ENCODE data around the gene MARVELD3. TPM values are rescaled to one million over a fixed set of nuclear protein-coding genes. Genes with fewer than 3 reads are reported as not detected.

MARVELD3 gene
- total and polyA plus RNA-seq, 10 donors = 0.02 to 0.76 (median 0.10) TPM; not detected in 4

DNA sequence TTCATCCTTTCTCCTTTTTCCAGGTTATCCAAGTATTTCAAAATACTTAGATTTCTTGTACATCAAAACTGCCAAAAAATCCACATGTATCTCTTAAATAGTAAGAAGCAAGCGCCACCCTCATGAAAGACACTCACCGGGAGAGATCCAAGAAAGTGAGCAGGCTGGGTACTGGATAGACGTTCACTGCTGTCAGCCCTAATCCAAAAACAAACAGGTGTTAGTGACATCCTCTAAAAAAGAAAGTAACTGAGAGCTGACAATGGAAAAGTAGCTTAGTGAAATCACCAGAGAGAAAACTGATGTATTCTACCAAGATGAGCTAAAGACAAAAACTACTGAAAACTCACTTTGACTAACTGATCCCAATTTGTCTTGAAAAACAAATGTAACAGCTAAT is 46.1 kb downstream of the MARVELD3 start:
- Histone ChIP-seq H3K27me3 (replicated peaks in 1 of 7) (no peaks in the 10 kb centered on the region), H3K27ac (no peak overlapping the region), H3K36me3 (peaks cover 0 to 98% (median 58%) of the 10 kb centered on the region in 6 donors), H3K4me3 (no peak overlapping the region), H3K4me1 (no peaks in the 10 kb centered on the region), H3K9me3 (no peaks in the 10 kb centered on the region)
- DNase-seq = no peak
- TF ChIP-seq POLR2A (IDR thresholded peaks at IDR 0.05) (no peak), POLR2AphosphoS5 (IDR thresholded peaks at IDR 0.05) (no peak)
- TF ChIP-seq, protein P1, sequence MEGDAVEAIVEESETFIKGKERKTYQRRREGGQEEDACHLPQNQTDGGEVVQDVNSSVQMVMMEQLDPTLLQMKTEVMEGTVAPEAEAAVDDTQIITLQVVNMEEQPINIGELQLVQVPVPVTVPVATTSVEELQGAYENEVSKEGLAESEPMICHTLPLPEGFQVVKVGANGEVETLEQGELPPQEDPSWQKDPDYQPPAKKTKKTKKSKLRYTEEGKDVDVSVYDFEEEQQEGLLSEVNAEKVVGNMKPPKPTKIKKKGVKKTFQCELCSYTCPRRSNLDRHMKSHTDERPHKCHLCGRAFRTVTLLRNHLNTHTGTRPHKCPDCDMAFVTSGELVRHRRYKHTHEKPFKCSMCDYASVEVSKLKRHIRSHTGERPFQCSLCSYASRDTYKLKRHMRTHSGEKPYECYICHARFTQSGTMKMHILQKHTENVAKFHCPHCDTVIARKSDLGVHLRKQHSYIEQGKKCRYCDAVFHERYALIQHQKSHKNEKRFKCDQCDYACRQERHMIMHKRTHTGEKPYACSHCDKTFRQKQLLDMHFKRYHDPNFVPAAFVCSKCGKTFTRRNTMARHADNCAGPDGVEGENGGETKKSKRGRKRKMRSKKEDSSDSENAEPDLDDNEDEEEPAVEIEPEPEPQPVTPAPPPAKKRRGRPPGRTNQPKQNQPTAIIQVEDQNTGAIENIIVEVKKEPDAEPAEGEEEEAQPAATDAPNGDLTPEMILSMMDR (IDR thresholded peaks at IDR 0.05 in 8 of 11, conservative IDR thresholded peaks at IDR 0.05 in 3 of 11) = no peak
- intact Hi-C loops (cut with DNase I; ENCODE audit: low total_unique reads) = no loop called here
- 90 to 95% (median 94%) methylated on average over 3 of the region's 3 CpGs for WGBS, 5 donors

DNA sequence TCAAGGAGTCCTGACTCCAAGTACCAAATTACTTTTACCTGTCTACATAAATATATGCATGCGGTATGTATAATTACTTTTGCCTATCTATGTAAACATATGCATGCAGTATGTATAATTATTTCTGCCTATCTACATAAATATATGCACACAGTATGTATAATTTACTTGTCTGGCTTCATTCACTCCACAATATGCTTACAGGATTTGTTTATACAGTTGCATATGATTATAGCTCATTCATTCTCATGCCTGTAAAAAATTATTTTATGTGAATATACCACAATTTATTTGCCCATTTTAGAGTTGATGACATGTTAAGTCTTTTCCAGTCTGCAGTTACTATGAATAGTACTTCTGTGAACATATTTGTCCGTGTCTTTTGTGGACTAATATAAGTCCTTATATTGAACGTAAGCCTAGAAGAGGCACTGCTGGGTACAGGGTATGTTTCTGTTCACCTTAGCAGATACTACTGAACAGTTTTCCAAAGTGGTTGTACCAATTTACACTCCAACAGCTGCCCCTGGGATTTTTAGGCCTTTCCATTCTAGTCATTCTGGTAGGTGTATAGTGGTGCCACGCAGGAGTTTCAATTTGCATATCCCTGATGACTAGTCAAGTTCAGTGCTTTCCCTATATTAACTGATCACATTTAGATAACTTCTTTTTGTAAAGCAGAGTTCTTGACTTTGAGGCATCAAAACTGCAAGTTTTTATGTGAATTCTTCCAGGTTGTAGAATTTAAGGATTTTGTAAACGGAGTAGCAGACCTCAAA is 47.0 kb downstream of the MARVELD3 start:
- intact Hi-C loops (cut with DNase I; ENCODE audit: low total_unique reads) = no loop called here
- WGBS, 5 donors = 89 to 96% (median 94%) methylated on average over 5 of the region's 5 CpGs
- peaks cover 0 to 96% (median 53%) of the 10 kb centered on the region in 6 donors for H3K36me3 ChIP-seq

DNA sequence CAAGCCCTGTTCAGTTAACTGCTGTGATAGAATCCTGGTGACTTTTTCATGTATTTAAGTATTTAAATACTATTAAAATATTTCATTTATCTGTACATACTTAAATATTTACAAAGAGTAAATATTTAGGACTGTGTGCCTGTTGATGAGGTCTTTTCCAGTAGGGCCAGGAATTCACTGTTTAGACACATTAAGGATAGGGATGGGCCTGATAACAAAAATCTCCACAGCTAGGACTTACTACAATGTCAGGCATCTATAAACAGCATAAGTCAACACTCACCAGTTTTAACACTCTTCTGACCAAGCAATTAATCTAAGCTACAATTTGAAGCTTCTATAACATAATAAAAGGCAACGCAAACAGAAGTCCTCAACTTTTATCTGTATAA is 47.6 kb downstream of the MARVELD3 start:
- Histone ChIP-seq H3K9me3 (no peaks in the 10 kb centered on the region), H3K36me3 (peaks cover 0 to 96% (median 49%) of the 10 kb centered on the region in 6 donors), H3K4me1 (no peaks in the 10 kb centered on the region), H3K4me3 (no peak overlapping the region), H3K27me3 (replicated peaks in 1 of 7) (no peaks in the 10 kb centered on the region), H3K27ac (no peak overlapping the region)
- WGBS, 5 donors = 98 to 100% (median 99%) methylated on average over 1 of the region's 1 CpG
- intact Hi-C loops (cut with DNase I; ENCODE audit: low total_unique reads) = no loop called here
- TF ChIP-seq POLR2A (IDR thresholded peaks at IDR 0.05) (no peak), POLR2AphosphoS5 (IDR thresholded peaks at IDR 0.05) (no peak)
- TF ChIP-seq, protein P1 (IDR thresholded peaks at IDR 0.05 in 8 of 11, conservative IDR thresholded peaks at IDR 0.05 in 3 of 11) = no peak
- no peak for DNase-seq

More for the DNA sequence above, 47.0 kb downstream of the MARVELD3 start:
- TF ChIP-seq POLR2A (IDR thresholded peaks at IDR 0.05) = no peak
- no peak for TF ChIP-seq POLR2AphosphoS5 (IDR thresholded peaks at IDR 0.05)
- TF ChIP-seq, protein P1 (IDR thresholded peaks at IDR 0.05 in 8 of 11, conservative IDR thresholded peaks at IDR 0.05 in 3 of 11) = no peak
- no peak overlapping the region for H3K4me3 ChIP-seq
- H3K27me3 ChIP-seq (replicated peaks in 1 of 7) = no peaks in the 10 kb centered on the region
- H3K9me3 ChIP-seq = no peaks in the 10 kb centered on the region
- no peak for DNase-seq
- H3K4me1 ChIP-seq = no peaks in the 10 kb centered on the region
- H3K27ac ChIP-seq = no peak overlapping the region

DNA sequence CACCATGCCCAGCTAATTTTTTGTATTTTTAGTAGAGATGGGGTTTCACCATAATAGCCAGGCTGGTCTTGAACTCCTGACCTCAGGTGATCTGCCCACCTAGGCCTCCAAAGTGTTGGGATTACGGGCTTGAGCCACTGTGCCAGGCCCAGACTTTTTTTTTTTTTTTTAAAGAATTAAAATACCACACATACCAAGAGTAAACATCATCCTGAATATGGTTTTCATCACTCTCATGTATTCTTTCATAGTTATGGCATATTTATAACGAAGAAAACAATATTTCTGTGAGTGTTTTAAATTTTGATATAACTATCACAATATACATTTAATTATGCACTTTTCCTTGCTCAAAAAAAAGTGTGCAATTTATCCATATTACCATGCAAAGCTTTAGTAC is 48.2 kb downstream of the MARVELD3 start:
- DNase-seq = no peak
- WGBS, 5 donors = 91 to 99% (median 96%) methylated on average over 2 of the region's 2 CpGs
- H3K27me3 ChIP-seq (replicated peaks in 1 of 7) = no peaks in the 10 kb centered on the region
- H3K27ac ChIP-seq = no peak overlapping the region
- peaks cover 0 to 96% (median 45%) of the 10 kb centered on the region in 6 donors for H3K36me3 ChIP-seq
- intact Hi-C loops (cut with DNase I; ENCODE audit: low total_unique reads) = no loop called here
- no peak overlapping the region for H3K4me3 ChIP-seq
- TF ChIP-seq POLR2AphosphoS5 (IDR thresholded peaks at IDR 0.05) (no peak), POLR2A (IDR thresholded peaks at IDR 0.05) (no peak)
- TF ChIP-seq, protein P1 (IDR thresholded peaks at IDR 0.05 in 8 of 11, conservative IDR thresholded peaks at IDR 0.05 in 3 of 11) = no peak
- H3K4me1 ChIP-seq = no peaks in the 10 kb centered on the region
- H3K9me3 ChIP-seq = no peaks in the 10 kb centered on the region
